Uterus (tissue), 4 donors: Measurements from ENCODE around the gene MAGEL2. TPM values are rescaled to one million over a fixed set of nuclear protein-coding genes. Genes with fewer than 3 reads are reported as not detected.

Source experiments
- DNase-seq, 2 donors: peaks; one replicate each; pipeline ENCODE4 v3.0.0-alpha.2; 2019 to 2020
- H3K27ac ChIP-seq, 2 donors: fragments of 200-600 bp; sonication (generic); 1 replicate in 1 of 2; 2 replicates in 1 of 2; pipeline ENCODE4 v1.5.1; 2016 to 2018
- H3K27me3 ChIP-seq, 2 donors: fragments of 200-600 bp; sonication (generic); one replicate each; pipeline ENCODE4 v1.5.1; 2018 to 2019; ENCODE audit warnings: control low read depth in 1 of 2
- H3K36me3 ChIP-seq, 2 donors: fragments of 200-600 bp; sonication (generic); one replicate each; pipeline ENCODE4 v1.5.1; 2019; ENCODE audit warnings: control low read depth in 1 of 2
- H3K4me1 ChIP-seq, 2 donors: fragments of 200-600 bp; sonication (generic); one replicate each; pipeline ENCODE4 v1.5.1; 2018 to 2019; ENCODE audit warnings: control low read depth in 1 of 2
- H3K4me3 ChIP-seq, 2 donors: fragments of 200-600 bp; sonication (generic); 1 replicate in 1 of 2; 2 replicates in 1 of 2; pipeline ENCODE4 v1.5.1; 2018 to 2019; ENCODE audit warnings: mild to moderate bottlenecking in 1 of 2
- H3K9me3 ChIP-seq, 2 donors: fragments of 200-600 bp; sonication (generic); one replicate each; pipeline ENCODE4 v1.5.1; 2019; ENCODE audit warnings: control low read depth in 1 of 2
- POLR2A ChIP-seq, 2 donors: fragments of 450-650 bp; IDR thresholded peaks; one replicate each; pipeline ENCODE4 v1.6.1; 2016; ENCODE audit warnings: antibody characterized with exemption in 2 of 2, mild to moderate bottlenecking in 1 of 2, moderate library complexity in 1 of 2
- intact Hi-C: fragments of 100-400 bp; cut with DNase I; formaldehyde crosslinking; loops from one replicate; pipeline ENCODE4 v1.15.1; 2023; ENCODE audit warnings: low total_unique reads
- total RNA-seq, 4 donors: library from RNA; depleted of rRNA in 3 of 4; stranded (reverse); fragments of >200 nt in 3 of 4; gene quantifications; one replicate each; pipeline versions ENCODE4 v1.1.0 to v1.2.4, GENCODE V29; 2014 to 2023
- TF ChIP-seq, protein P1 (sequence below), 4 experiments: fragments of 200-600 bp in 2 of 4; fragments of 450-650 bp in 2 of 4; sonication (generic) in 2 of 4; IDR thresholded peaks; one replicate each; pipeline ENCODE4 v1.5.1; 2016 to 2019; ENCODE audit warnings: antibody characterized with exemption in 4 of 4, mild to moderate bottlenecking in 2 of 4, moderate library complexity in 1 of 4
- donor health status: DM: yes; HTN: yes; CAD: no.

The MAGEL2 gene
- total RNA-seq = 1 to 10 TPM in 2 of 4 donors, under 1 TPM in 1, not detected in 1; 0.29 to 6.6 (median 3.2) TPM

GRCh38 chr15:23647421-23648370, at the start of gene MAGEL2:
Gene MAGEL2, minus strand, starts transcription at chr15:23647867. Its CDS starts 125 bp downstream, at chr15:23647742.
- intact Hi-C loops = no loop called here
- peak within 1 kb of the TSS; percentile 23 to 26 for H3K4me3 ChIP-seq
- no peaks in the 10 kb centered on the region for H3K9me3 ChIP-seq
- peaks cover 0 to 8% of the 10 kb centered on the region in 2 donors for H3K27me3 ChIP-seq
- no peaks in the 10 kb centered on the region for H3K4me1 ChIP-seq
- DNase-seq = no peak
- no peaks in the 10 kb centered on the region for H3K36me3 ChIP-seq
- no peak within 1 kb of the TSS for H3K27ac ChIP-seq
- TF ChIP-seq POLR2A (IDR thresholded peaks at IDR 0.05) = no peak
- TF ChIP-seq, protein P1, sequence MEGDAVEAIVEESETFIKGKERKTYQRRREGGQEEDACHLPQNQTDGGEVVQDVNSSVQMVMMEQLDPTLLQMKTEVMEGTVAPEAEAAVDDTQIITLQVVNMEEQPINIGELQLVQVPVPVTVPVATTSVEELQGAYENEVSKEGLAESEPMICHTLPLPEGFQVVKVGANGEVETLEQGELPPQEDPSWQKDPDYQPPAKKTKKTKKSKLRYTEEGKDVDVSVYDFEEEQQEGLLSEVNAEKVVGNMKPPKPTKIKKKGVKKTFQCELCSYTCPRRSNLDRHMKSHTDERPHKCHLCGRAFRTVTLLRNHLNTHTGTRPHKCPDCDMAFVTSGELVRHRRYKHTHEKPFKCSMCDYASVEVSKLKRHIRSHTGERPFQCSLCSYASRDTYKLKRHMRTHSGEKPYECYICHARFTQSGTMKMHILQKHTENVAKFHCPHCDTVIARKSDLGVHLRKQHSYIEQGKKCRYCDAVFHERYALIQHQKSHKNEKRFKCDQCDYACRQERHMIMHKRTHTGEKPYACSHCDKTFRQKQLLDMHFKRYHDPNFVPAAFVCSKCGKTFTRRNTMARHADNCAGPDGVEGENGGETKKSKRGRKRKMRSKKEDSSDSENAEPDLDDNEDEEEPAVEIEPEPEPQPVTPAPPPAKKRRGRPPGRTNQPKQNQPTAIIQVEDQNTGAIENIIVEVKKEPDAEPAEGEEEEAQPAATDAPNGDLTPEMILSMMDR (IDR thresholded peaks at IDR 0.05) = no peak

GRCh38 chr15:23695282-23695681, 47.6 kb upstream of the MAGEL2 start:
- no peaks in the 10 kb centered on the region for H3K4me1 ChIP-seq
- TF ChIP-seq POLR2A (IDR thresholded peaks at IDR 0.05) = no peak
- TF ChIP-seq, protein P1 (IDR thresholded peaks at IDR 0.05) = no peak
- no peaks in the 10 kb centered on the region for H3K27me3 ChIP-seq
- no peak overlapping the region for H3K27ac ChIP-seq
- no peaks in the 10 kb centered on the region for H3K9me3 ChIP-seq
- intact Hi-C loops = no loop called here
- H3K4me3 ChIP-seq = no peak overlapping the region
- DNase-seq = no peak
- H3K36me3 ChIP-seq = no peaks in the 10 kb centered on the region

GRCh38 chr15:23694592-23694991, 46.9 kb upstream of the MAGEL2 start:
- intact Hi-C loops = no loop called here
- no peak for DNase-seq
- TF ChIP-seq, protein P1 (IDR thresholded peaks at IDR 0.05) = no peak
- no peak for TF ChIP-seq POLR2A (IDR thresholded peaks at IDR 0.05)
- Histone ChIP-seq H3K9me3 (no peaks in the 10 kb centered on the region), H3K36me3 (no peaks in the 10 kb centered on the region), H3K4me1 (no peaks in the 10 kb centered on the region), H3K27me3 (no peaks in the 10 kb centered on the region), H3K4me3 (no peak overlapping the region), H3K27ac (no peak overlapping the region)

GRCh38 chr15:23690450-23690852, 42.8 kb upstream of the MAGEL2 start:
- no peaks in the 10 kb centered on the region for H3K9me3 ChIP-seq
- no peaks in the 10 kb centered on the region for H3K4me1 ChIP-seq
- H3K27me3 ChIP-seq = no peaks in the 10 kb centered on the region
- H3K4me3 ChIP-seq = no peak overlapping the region
- TF ChIP-seq POLR2A (IDR thresholded peaks at IDR 0.05) = no peak
- TF ChIP-seq, protein P1 (IDR thresholded peaks at IDR 0.05) = no peak
- intact Hi-C loops = no loop called here
- peak; percentile 83 to 87 for DNase-seq
- no peaks in the 10 kb centered on the region for H3K36me3 ChIP-seq
- peak overlapping the region; percentile 55 to 61 for H3K27ac ChIP-seq

DNA sequence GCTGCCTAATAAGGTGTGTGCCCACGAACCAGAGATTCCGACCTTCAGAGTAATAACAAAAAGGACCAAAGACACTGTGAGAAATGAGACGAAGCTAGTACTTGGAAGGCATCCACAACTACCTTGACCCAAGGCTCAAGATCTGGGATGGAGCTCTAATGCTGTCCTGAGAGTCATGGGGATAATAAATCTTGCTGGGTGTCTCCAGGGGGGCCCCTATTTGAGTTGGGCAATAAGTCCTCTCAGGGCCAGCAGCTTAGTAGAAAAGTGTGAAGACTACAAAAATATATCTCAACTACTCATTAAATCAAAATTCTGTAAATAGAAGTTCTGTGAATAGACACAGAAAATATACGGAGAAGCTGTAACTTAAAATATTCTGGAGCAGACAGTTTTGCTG, 42.3 kb upstream of the MAGEL2 start:
- H3K9me3 ChIP-seq = no peaks in the 10 kb centered on the region
- peak overlapping the region; percentile 55 to 61 for H3K27ac ChIP-seq
- no peaks in the 10 kb centered on the region for H3K27me3 ChIP-seq

More for the DNA sequence above, 42.3 kb upstream of the MAGEL2 start:
- no peaks in the 10 kb centered on the region for H3K36me3 ChIP-seq
- no peaks in the 10 kb centered on the region for H3K4me1 ChIP-seq
- no peak for TF ChIP-seq POLR2A (IDR thresholded peaks at IDR 0.05)
- TF ChIP-seq, protein P1 (IDR thresholded peaks at IDR 0.05) = no peak
- intact Hi-C loops = no loop called here
- DNase-seq = peak; percentile 36 to 47
- H3K4me3 ChIP-seq = no peak overlapping the region
